ENCODE measurements around the gene GPX1.

DNA sequence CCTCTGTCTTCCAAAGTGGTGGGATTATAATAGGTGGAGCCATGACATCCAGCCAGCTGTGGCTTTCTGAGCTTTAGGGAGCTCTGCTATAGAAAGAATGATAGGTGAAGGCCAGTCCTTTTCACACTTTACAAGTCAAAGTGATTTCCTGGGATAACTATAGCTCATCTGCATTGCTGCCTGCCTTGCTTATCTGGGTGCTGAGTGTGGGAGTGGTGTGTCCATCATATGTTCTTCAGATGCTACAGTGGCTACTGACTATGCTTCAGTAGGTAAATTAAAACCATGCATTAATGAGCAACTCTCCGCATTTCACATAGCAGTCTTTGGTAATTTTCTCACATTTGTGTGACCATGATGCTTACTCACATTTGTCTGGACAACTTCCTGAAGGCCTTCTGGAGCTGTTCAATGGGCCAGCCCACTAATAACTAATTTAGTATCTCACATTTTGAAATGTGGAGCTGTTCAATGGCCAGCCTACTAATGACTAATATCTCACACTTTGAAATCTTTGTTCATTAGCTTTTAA, 30.2 kb upstream of the GPX1 start:
- TF ChIP-seq, protein P1, sequence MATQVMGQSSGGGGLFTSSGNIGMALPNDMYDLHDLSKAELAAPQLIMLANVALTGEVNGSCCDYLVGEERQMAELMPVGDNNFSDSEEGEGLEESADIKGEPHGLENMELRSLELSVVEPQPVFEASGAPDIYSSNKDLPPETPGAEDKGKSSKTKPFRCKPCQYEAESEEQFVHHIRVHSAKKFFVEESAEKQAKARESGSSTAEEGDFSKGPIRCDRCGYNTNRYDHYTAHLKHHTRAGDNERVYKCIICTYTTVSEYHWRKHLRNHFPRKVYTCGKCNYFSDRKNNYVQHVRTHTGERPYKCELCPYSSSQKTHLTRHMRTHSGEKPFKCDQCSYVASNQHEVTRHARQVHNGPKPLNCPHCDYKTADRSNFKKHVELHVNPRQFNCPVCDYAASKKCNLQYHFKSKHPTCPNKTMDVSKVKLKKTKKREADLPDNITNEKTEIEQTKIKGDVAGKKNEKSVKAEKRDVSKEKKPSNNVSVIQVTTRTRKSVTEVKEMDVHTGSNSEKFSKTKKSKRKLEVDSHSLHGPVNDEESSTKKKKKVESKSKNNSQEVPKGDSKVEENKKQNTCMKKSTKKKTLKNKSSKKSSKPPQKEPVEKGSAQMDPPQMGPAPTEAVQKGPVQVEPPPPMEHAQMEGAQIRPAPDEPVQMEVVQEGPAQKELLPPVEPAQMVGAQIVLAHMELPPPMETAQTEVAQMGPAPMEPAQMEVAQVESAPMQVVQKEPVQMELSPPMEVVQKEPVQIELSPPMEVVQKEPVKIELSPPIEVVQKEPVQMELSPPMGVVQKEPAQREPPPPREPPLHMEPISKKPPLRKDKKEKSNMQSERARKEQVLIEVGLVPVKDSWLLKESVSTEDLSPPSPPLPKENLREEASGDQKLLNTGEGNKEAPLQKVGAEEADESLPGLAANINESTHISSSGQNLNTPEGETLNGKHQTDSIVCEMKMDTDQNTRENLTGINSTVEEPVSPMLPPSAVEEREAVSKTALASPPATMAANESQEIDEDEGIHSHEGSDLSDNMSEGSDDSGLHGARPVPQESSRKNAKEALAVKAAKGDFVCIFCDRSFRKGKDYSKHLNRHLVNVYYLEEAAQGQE (IDR thresholded peaks at IDR 0.05; ENCODE audit: low read depth, low read length) = no peak
- no peak for TF ChIP-seq ETV6 (conservative IDR thresholded peaks at IDR 0.05 in 1 of 2, IDR thresholded peaks at IDR 0.05 in 1 of 2; ENCODE audit: borderline replicate concordance in 1 of 2, low read depth in 1 of 2)
- TF ChIP-seq CREB1 (IDR thresholded peaks at IDR 0.05; ENCODE audit: low read depth) = no peak
- TF ChIP-seq SMC3 (IDR thresholded peaks at IDR 0.05; ENCODE audit: borderline replicate concordance, low read length) = no peak
- no peak for TF ChIP-seq JUND (IDR thresholded peaks at IDR 0.05; ENCODE audit: low read depth, low read length)
- TF ChIP-seq FOXK2 (IDR thresholded peaks at IDR 0.05) = no peak
- TF ChIP-seq SREBF2 (IDR thresholded peaks at IDR 0.05; ENCODE audit: low read length) = no peak
- TF ChIP-seq, protein P2, sequence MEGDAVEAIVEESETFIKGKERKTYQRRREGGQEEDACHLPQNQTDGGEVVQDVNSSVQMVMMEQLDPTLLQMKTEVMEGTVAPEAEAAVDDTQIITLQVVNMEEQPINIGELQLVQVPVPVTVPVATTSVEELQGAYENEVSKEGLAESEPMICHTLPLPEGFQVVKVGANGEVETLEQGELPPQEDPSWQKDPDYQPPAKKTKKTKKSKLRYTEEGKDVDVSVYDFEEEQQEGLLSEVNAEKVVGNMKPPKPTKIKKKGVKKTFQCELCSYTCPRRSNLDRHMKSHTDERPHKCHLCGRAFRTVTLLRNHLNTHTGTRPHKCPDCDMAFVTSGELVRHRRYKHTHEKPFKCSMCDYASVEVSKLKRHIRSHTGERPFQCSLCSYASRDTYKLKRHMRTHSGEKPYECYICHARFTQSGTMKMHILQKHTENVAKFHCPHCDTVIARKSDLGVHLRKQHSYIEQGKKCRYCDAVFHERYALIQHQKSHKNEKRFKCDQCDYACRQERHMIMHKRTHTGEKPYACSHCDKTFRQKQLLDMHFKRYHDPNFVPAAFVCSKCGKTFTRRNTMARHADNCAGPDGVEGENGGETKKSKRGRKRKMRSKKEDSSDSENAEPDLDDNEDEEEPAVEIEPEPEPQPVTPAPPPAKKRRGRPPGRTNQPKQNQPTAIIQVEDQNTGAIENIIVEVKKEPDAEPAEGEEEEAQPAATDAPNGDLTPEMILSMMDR (IDR thresholded peaks at IDR 0.05 in 2 of 3, conservative IDR thresholded peaks at IDR 0.05 in 1 of 3; ENCODE audit: control insufficient read depth in 2 of 3, extremely low read depth in 1 of 3, insufficient read depth in 1 of 3, low read depth in 3 of 3, low read length in 3 of 3) = no peak
- TF ChIP-seq, protein P3, sequence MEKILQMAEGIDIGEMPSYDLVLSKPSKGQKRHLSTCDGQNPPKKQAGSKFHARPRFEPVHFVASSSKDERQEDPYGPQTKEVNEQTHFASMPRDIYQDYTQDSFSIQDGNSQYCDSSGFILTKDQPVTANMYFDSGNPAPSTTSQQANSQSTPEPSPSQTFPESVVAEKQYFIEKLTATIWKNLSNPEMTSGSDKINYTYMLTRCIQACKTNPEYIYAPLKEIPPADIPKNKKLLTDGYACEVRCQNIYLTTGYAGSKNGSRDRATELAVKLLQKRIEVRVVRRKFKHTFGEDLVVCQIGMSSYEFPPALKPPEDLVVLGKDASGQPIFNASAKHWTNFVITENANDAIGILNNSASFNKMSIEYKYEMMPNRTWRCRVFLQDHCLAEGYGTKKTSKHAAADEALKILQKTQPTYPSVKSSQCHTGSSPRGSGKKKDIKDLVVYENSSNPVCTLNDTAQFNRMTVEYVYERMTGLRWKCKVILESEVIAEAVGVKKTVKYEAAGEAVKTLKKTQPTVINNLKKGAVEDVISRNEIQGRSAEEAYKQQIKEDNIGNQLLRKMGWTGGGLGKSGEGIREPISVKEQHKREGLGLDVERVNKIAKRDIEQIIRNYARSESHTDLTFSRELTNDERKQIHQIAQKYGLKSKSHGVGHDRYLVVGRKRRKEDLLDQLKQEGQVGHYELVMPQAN (conservative IDR thresholded peaks at IDR 0.05) = no peak
- TF ChIP-seq YY1 (IDR thresholded peaks at IDR 0.05; ENCODE audit: low read depth, low read length) = no peak

Data from GM12878 (cell line).